Immature natural killer cell (primary cell): Measurements from ENCODE around the gene CSNK1A1. TPM values are rescaled to one million over a fixed set of nuclear protein-coding genes. Genes with fewer than 3 reads are reported as not detected.
"Not testable (repeated sequence)": the region's sequence is repeated elsewhere in the genome, so short reads cannot be mapped to it uniquely, and the experiment has no call there.

Experiments
- DNase-seq, 3 donors: peaks; one replicate each; pipeline ENCODE4 v3.0.0; 2022; ENCODE audit warnings: mixed read lengths in 1 of 3
- H3K27ac Mint-ChIP-seq, 6 donors: one replicate each; pipeline ENCODE4 v1.8.0; 2020; ENCODE audit warnings: mixed read lengths in 6 of 6, mild to moderate bottlenecking in 5 of 6, inconsistent platforms in 4 of 6, moderate library complexity in 3 of 6
- H3K27me3 Mint-ChIP-seq, 3 donors: one replicate each; pipeline ENCODE4 v1.8.0; 2020 to 2021; ENCODE audit warnings: low read depth in 3 of 3, mild to moderate bottlenecking in 3 of 3, mixed read lengths in 3 of 3, moderate library complexity in 3 of 3, inconsistent platforms in 1 of 3
- H3K36me3 Mint-ChIP-seq, 3 donors: one replicate each; pipeline ENCODE4 v1.8.0; 2020; ENCODE audit warnings: mixed read lengths in 3 of 3, inconsistent platforms in 2 of 3, mild to moderate bottlenecking in 2 of 3
- H3K4me1 Mint-ChIP-seq, 2 donors: one replicate each; pipeline ENCODE4 v1.8.0; 2020; ENCODE audit warnings: inconsistent platforms in 2 of 2, mild to moderate bottlenecking in 2 of 2, mixed read lengths in 2 of 2, moderate library complexity in 1 of 2
- H3K4me3 Mint-ChIP-seq, 5 donors: one replicate each; pipeline ENCODE4 v1.8.0; 2020; ENCODE audit warnings: mild to moderate bottlenecking in 5 of 5, mixed read lengths in 5 of 5, inconsistent platforms in 3 of 5, moderate library complexity in 3 of 5
- H3K9me3 Mint-ChIP-seq, 6 donors: one replicate each; pipeline ENCODE4 v1.8.0; 2020; ENCODE audit warnings: mild to moderate bottlenecking in 6 of 6, mixed read lengths in 6 of 6, inconsistent platforms in 4 of 6, moderate library complexity in 3 of 6
- polyA plus RNA-seq, 3 donors: library from polyadenylated mRNA; unstranded; fragments of 300-500 nt; fragmentation: Illumina TruSeq; gene quantifications; one replicate each; pipeline ENCODE4 v1.2.3, GENCODE V29; 2021

CSNK1A1 gene
- polyA plus RNA-seq, 3 donors from 2014 or later, result 106 to 146 (median 134) TPM

- Mint-ChIP-seq H3K4me1 (peaks cover 62 to 84% of the 10 kb centered on the region in 2 donors), H3K27ac (peak overlapping the region in 4 of 6 donors; percentile 58 to 78 (median 66)), H3K27me3 (peaks cover 0 to 2% (median 0%) of the 10 kb centered on the region in 3 donors), H3K36me3 (peaks cover 0 to 3% (median 3%) of the 10 kb centered on the region in 3 donors), H3K4me3 (peak overlapping the region in 3 of 5 donors; percentile 7 to 56 (median 40)), H3K9me3 (no peaks in the 10 kb centered on the region)
- DNase-seq, result no peak
These were observed 13.8 kb downstream of the CSNK1A1 start for GRCh38 chr5:149537374-149537975.

GRCh38 chr5:149535787-149536186 is 15.5 kb downstream of the CSNK1A1 start:
- peaks cover 62 to 84% of the 10 kb centered on the region in 2 donors for H3K4me1 Mint-ChIP-seq
- not testable (repeated sequence) for H3K27me3 Mint-ChIP-seq, H3K9me3 Mint-ChIP-seq, DNase-seq, H3K36me3 Mint-ChIP-seq
- peak overlapping the region in 3 of 6 donors; percentile 13 to 58 (median 41) for H3K27ac Mint-ChIP-seq
- H3K4me3 Mint-ChIP-seq, result peak overlapping the region in 1 of 5 donors; percentile 26

- no peak for DNase-seq
- Mint-ChIP-seq H3K27me3 (peaks cover 0 to 2% (median 0%) of the 10 kb centered on the region in 3 donors), H3K36me3 (peaks cover 0 to 3% (median 0%) of the 10 kb centered on the region in 3 donors), H3K9me3 (no peaks in the 10 kb centered on the region), H3K27ac (peak overlapping the region in 2 of 6 donors; percentile 3 to 30), H3K4me3 (no peak overlapping the region), H3K4me1 (peaks cover 76 to 92% of the 10 kb centered on the region in 2 donors)
These were observed 18.8 kb downstream of the CSNK1A1 start for GRCh38 chr5:149532413-149532812.

- Mint-ChIP-seq H3K4me3 (peak overlapping the region in 3 of 5 donors; percentile 8 to 26 (median 9)), H3K4me1 (peaks cover 78 to 95% of the 10 kb centered on the region in 2 donors)
These were observed 21.8 kb downstream of the CSNK1A1 start for GRCh38 chr5:149529463-149529862.

GRCh38 chr5:149528281-149529060 is 22.8 kb downstream of the CSNK1A1 start:
- Mint-ChIP-seq H3K27me3 (no peaks in the 10 kb centered on the region), H3K4me3 (peak overlapping the region in 3 of 5 donors; percentile 4 to 57 (median 41)), H3K4me1 (peaks cover 77 to 95% of the 10 kb centered on the region in 2 donors), H3K9me3 (no peaks in the 10 kb centered on the region), H3K27ac (peak overlapping the region in 5 of 6 donors; percentile 1 to 26 (median 13)), H3K36me3 (peaks cover 0 to 3% (median 0%) of the 10 kb centered on the region in 3 donors)
- DNase-seq, result no peak

More at GRCh38 chr5:149529463-149529862, 21.8 kb downstream of the CSNK1A1 start:
- DNase-seq, result no peak
- Mint-ChIP-seq H3K27ac (peak overlapping the region in 2 of 6 donors; percentile 9 to 36), H3K27me3 (no peaks in the 10 kb centered on the region), H3K36me3 (peaks cover 0 to 3% (median 0%) of the 10 kb centered on the region in 3 donors), H3K9me3 (no peaks in the 10 kb centered on the region)

GRCh38 chr5:149526845-149527590 is 24.2 kb downstream of the CSNK1A1 start:
- Mint-ChIP-seq H3K27me3 (no peaks in the 10 kb centered on the region), H3K4me1 (peaks cover 81 to 92% of the 10 kb centered on the region in 2 donors), H3K27ac (peak overlapping the region in 5 of 6 donors; percentile 13 to 60 (median 21)), H3K36me3 (no peaks in the 10 kb centered on the region), H3K4me3 (peak overlapping the region; percentile 9 to 57 (median 36)), H3K9me3 (no peaks in the 10 kb centered on the region)
- no peak for DNase-seq

GRCh38 chr5:149521739-149522685 is 29.2 kb downstream of the CSNK1A1 start:
- H3K27me3 Mint-ChIP-seq, result no peaks in the 10 kb centered on the region
- no peaks in the 10 kb centered on the region for H3K36me3 Mint-ChIP-seq
- peak overlapping the region in 2 of 5 donors; percentile 2 to 3 for H3K4me3 Mint-ChIP-seq
- DNase-seq, result peak in 1 of 3 donors; percentile 10
- H3K4me1 Mint-ChIP-seq, result peaks cover 85 to 97% of the 10 kb centered on the region in 2 donors
- H3K9me3 Mint-ChIP-seq, result no peaks in the 10 kb centered on the region
- peak overlapping the region; percentile 46 to 89 (median 78) for H3K27ac Mint-ChIP-seq

- peak overlapping the region; percentile 9 to 83 (median 72) for H3K27ac Mint-ChIP-seq
- no peaks in the 10 kb centered on the region for H3K9me3 Mint-ChIP-seq
- DNase-seq, result no peak
- no peaks in the 10 kb centered on the region for H3K27me3 Mint-ChIP-seq
- peaks cover 76 to 97% of the 10 kb centered on the region in 2 donors for H3K4me1 Mint-ChIP-seq
- no peaks in the 10 kb centered on the region for H3K36me3 Mint-ChIP-seq
- H3K4me3 Mint-ChIP-seq, result peak overlapping the region in 2 of 5 donors; percentile 2 to 42
These were observed 31.6 kb downstream of the CSNK1A1 start for GRCh38 chr5:149519601-149520000.

- Mint-ChIP-seq H3K36me3 (no peaks in the 10 kb centered on the region), H3K27ac (peak overlapping the region; percentile 55 to 87 (median 74)), H3K4me3 (peak overlapping the region; percentile 5 to 69 (median 54)), H3K9me3 (no peaks in the 10 kb centered on the region), H3K4me1 (peaks cover 71 to 92% of the 10 kb centered on the region in 2 donors), H3K27me3 (no peaks in the 10 kb centered on the region)
- DNase-seq, result no peak
These were observed 32.6 kb downstream of the CSNK1A1 start for GRCh38 chr5:149518620-149519019.

GRCh38 chr5:149517461-149518122 is 33.6 kb downstream of the CSNK1A1 start:
- peaks cover 65 to 93% of the 10 kb centered on the region in 2 donors for H3K4me1 Mint-ChIP-seq
- H3K27ac Mint-ChIP-seq, result peak overlapping the region in 5 of 6 donors; percentile 14 to 71 (median 41)

GRCh38 chr5:149514512-149514911 is 36.7 kb downstream of the CSNK1A1 start:
- Mint-ChIP-seq H3K4me3 (no peak overlapping the region), H3K4me1 (peaks cover 40 to 65% of the 10 kb centered on the region in 2 donors), H3K36me3 (peaks cover 7 to 22% (median 9%) of the 10 kb centered on the region in 3 donors), H3K27me3 (no peaks in the 10 kb centered on the region), H3K27ac (peak overlapping the region in 3 of 6 donors; percentile 17 to 68 (median 50)), H3K9me3 (no peaks in the 10 kb centered on the region)
- DNase-seq, result no peak

More at GRCh38 chr5:149517461-149518122, 33.6 kb downstream of the CSNK1A1 start:
- peak overlapping the region in 4 of 5 donors; percentile 5 to 22 (median 14) for H3K4me3 Mint-ChIP-seq
- no peaks in the 10 kb centered on the region for H3K27me3 Mint-ChIP-seq
- no peak for DNase-seq
- peaks cover 3 to 8% (median 3%) of the 10 kb centered on the region in 3 donors for H3K36me3 Mint-ChIP-seq
- no peaks in the 10 kb centered on the region for H3K9me3 Mint-ChIP-seq

GRCh38 chr5:149513372-149513947 is 37.8 kb downstream of the CSNK1A1 start:
- H3K27me3 Mint-ChIP-seq, H3K27ac Mint-ChIP-seq, H3K9me3 Mint-ChIP-seq, DNase-seq, H3K4me3 Mint-ChIP-seq: not testable (repeated sequence)
- H3K36me3 Mint-ChIP-seq, result peaks cover 7 to 24% (median 11%) of the 10 kb centered on the region in 3 donors
- H3K4me1 Mint-ChIP-seq, result peaks cover 29 to 55% of the 10 kb centered on the region in 2 donors
